Measurements from ENCODE around the gene USP32. TPM values are rescaled to one million over a fixed set of nuclear protein-coding genes. Genes with fewer than 3 reads are reported as not detected.
A peak's percentile ranks its signal among the peaks of the same experiment; 100 is the strongest.

USP32 gene
- total RNA-seq, 1 experiment from 2014 or later = 103 TPM

GRCh38 chr17:60135951-60136666, 255.8 kb downstream of the USP32 start:
- DNase-seq (ENCODE audit: low spot score) (no peak), ATAC-seq (no peak)
- H3K36me3 Mint-ChIP-seq = no peaks in the 10 kb centered on the region; the same call in 1 of the 2 replicates
- H3K27ac Mint-ChIP-seq = no peak overlapping the region
- peaks cover 5% of the 10 kb centered on the region for H3K9me3 Mint-ChIP-seq
- peaks cover 29% of the 10 kb centered on the region for H3K4me1 Mint-ChIP-seq
- peaks cover 74% of the 10 kb centered on the region for H3K27me3 Mint-ChIP-seq (ENCODE audit: low read depth)
- ChIA-PET POLR2A (no interaction called here), CTCF (interaction anchor here (0.6 kb wide), 1 partner anchor 285 kb away, joined by 3 read pairs; no protein-coding TSS in a partner anchor)
- TF ChIP-seq USF1 (CRISPR knock-in tag; IDR thresholded peaks at IDR 0.05) (no peak), NFYB (CRISPR knock-in tag; conservative IDR thresholded peaks at IDR 0.05; ENCODE audit: low read depth) (no peak), NR3C1 (CRISPR knock-in tag; conservative IDR thresholded peaks at IDR 0.05; ENCODE audit: low read depth) (no peak), ARID4B (CRISPR knock-in tag; IDR thresholded peaks at IDR 0.05; ENCODE audit: borderline replicate concordance) (0 out of 2 replicates have a peak, but pooled peaks have one; percentile 2), TCF7 (CRISPR knock-in tag; IDR thresholded peaks at IDR 0.05; ENCODE audit: low read depth) (no peak), ZNF121 (CRISPR knock-in tag; IDR thresholded peaks at IDR 0.05) (no peak)
- peak overlapping the region; percentile 93 for H3K4me3 Mint-ChIP-seq

GRCh38 chr17:60135151-60135950, 256.6 kb downstream of the USP32 start:
- DNase-seq (ENCODE audit: low spot score) (peak; percentile 89), ATAC-seq (peak; percentile 90)
- Mint-ChIP-seq H3K36me3 (no peaks in the 10 kb centered on the region; the same call in 1 of the 2 replicates), H3K9me3 (peaks cover 5% of the 10 kb centered on the region), H3K4me1 (peaks cover 25% of the 10 kb centered on the region), H3K27ac (no peak overlapping the region; the same call in 1 of the 2 replicates), H3K4me3 (peak overlapping the region; percentile 93), H3K27me3 (ENCODE audit: low read depth) (peaks cover 66% of the 10 kb centered on the region)
- ChIA-PET POLR2A (no interaction called here), CTCF (interaction anchor here (0.6 kb wide), 1 partner anchor 15 kb away, joined by 3 read pairs; no protein-coding TSS in a partner anchor)
- TF ChIP-seq PREB (CRISPR knock-in tag; IDR thresholded peaks at IDR 0.05; ENCODE audit: borderline replicate concordance) (peak; percentile 87; the same call in 1 of the 2 replicates), MAX (CRISPR knock-in tag; IDR thresholded peaks at IDR 0.05) (peak; percentile 93), CBFB (CRISPR knock-in tag; IDR thresholded peaks at IDR 0.05; ENCODE audit: low read depth) (0 out of 2 replicates have a peak, but pooled peaks have one; percentile 37), NR3C1 (CRISPR knock-in tag; conservative IDR thresholded peaks at IDR 0.05; ENCODE audit: low read depth) (no peak), GABPB1 (CRISPR knock-in tag; IDR thresholded peaks at IDR 0.05) (peak; percentile 68), MXD4 (CRISPR knock-in tag; IDR thresholded peaks at IDR 0.05; ENCODE audit: borderline replicate concordance) (no peak), E2F5 (CRISPR knock-in tag; IDR thresholded peaks at IDR 0.05) (0 out of 2 replicates have a peak, but pooled peaks have one; percentile 33), NFE2L1 (CRISPR knock-in tag; IDR thresholded peaks at IDR 0.05) (peak; percentile 73), ARID4B (CRISPR knock-in tag; IDR thresholded peaks at IDR 0.05; ENCODE audit: borderline replicate concordance) (peak; percentile 87; the same call in 1 of the 2 replicates), E2F1 (CRISPR knock-in tag; IDR thresholded peaks at IDR 0.05) (peak; percentile 72; the same call in 1 of the 2 replicates), ZNF121 (CRISPR knock-in tag; IDR thresholded peaks at IDR 0.05) (0 out of 2 replicates have a peak, but pooled peaks have one; percentile 40)

All from WTC11 (cell line).